Activated CD4-positive, alpha-beta T cell treated with anti-CD3 and anti-CD28 coated beads for 36 hours (primary cell): ENCODE measurements around the gene HNRNPA0. TPM values are rescaled to one million over a fixed set of nuclear protein-coding genes. Genes with fewer than 3 reads are reported as not detected.
"Not testable (repeated sequence)": the region's sequence is repeated elsewhere in the genome, so short reads cannot be mapped to it uniquely, and the experiment has no call there.

Source experiments
- ATAC-seq: fragments of 200-7000 bp; cut with Tn5 transposase; one replicate; pipeline ENCODE4 v1.10.0; 2021; ENCODE audit warnings: mild to moderate bottlenecking, moderate library complexity
- CTCF ChIA-PET: fragments of 350-600 bp; sonication (Branson Sonifier 250); formaldehyde crosslinking; loops from one replicate; lab custom pipeline; 2021; ENCODE audit warnings: antibody characterized with exemption; lab: Charles Lee
- POLR2A ChIA-PET: fragments of 350-600 bp; sonication (Branson Sonifier 250); formaldehyde crosslinking; loops from one replicate; lab custom pipeline; 2021; ENCODE audit warnings: antibody characterized with exemption, inconsistent platforms; lab: Charles Lee
- DNase-seq: peaks from one replicate; pipeline ENCODE4 v3.0.0-alpha.2; 2020
- H3K27ac Mint-ChIP-seq: one replicate; pipeline ENCODE4 v1.8.0; 2021; ENCODE audit warnings: mixed read lengths
- H3K27me3 Mint-ChIP-seq: one replicate; pipeline ENCODE4 v1.8.0; 2021; ENCODE audit warnings: mixed read lengths
- H3K36me3 Mint-ChIP-seq: one replicate; pipeline ENCODE4 v1.8.0; 2021; ENCODE audit warnings: low read depth, mixed read lengths
- H3K4me1 Mint-ChIP-seq: one replicate; pipeline ENCODE4 v1.8.0; 2021; ENCODE audit warnings: mixed read lengths
- H3K4me3 Mint-ChIP-seq: one replicate; pipeline ENCODE4 v1.8.0; 2021; ENCODE audit warnings: mild to moderate bottlenecking, moderate library complexity, mixed read lengths
- H3K9me3 Mint-ChIP-seq: one replicate; pipeline ENCODE4 v1.8.0; 2021; ENCODE audit warnings: low read depth, mixed read lengths
- intact Hi-C, 2 experiments: fragments of 100-400 bp; cut with DNase I in 1 of 2; cut with micrococcal nuclease in 1 of 2; formaldehyde crosslinking; loops; one replicate each; pipeline versions ENCODE4 v1.14.2 to v1.15.1; 2022 to 2024; cut with DNase I, micrococcal nuclease
- total RNA-seq, 2 experiments: library from RNA; stranded (reverse); gene quantifications; one replicate each; pipeline ENCODE4 v1.2.3, GENCODE V29; 2021

Gene HNRNPA0
- total RNA-seq, 2 experiments from 2014 or later: 18.9 to 32.1 TPM

- ATAC-seq (no peak), DNase-seq (no peak)
- intact Hi-C loops: no loop called here
- no peaks in the 10 kb centered on the region for H3K27me3 Mint-ChIP-seq
- POLR2A ChIA-PET: no interaction called here
- H3K4me3 Mint-ChIP-seq: no peak overlapping the region
- no peaks in the 10 kb centered on the region for H3K4me1 Mint-ChIP-seq
- no peak overlapping the region for H3K27ac Mint-ChIP-seq
- H3K36me3 Mint-ChIP-seq: no peaks in the 10 kb centered on the region
- H3K9me3 Mint-ChIP-seq: no peaks in the 10 kb centered on the region
- CTCF ChIA-PET: interaction anchor here (0.7 kb wide), 1 partner anchor 327 kb away, joined by 3 read pairs; no protein-coding TSS in a partner anchor
These were observed 27.9 kb upstream of the HNRNPA0 start for GRCh38 chr5:137782055-137782454.

- no peaks in the 10 kb centered on the region for H3K9me3 Mint-ChIP-seq
- no peaks in the 10 kb centered on the region for H3K36me3 Mint-ChIP-seq
- no peaks in the 10 kb centered on the region for H3K27me3 Mint-ChIP-seq
- H3K27ac Mint-ChIP-seq: no peak overlapping the region
- DNase-seq: no peak
- H3K4me3 Mint-ChIP-seq: no peak overlapping the region
- ATAC-seq: no peak
- H3K4me1 Mint-ChIP-seq: no peaks in the 10 kb centered on the region
- CTCF ChIA-PET: interaction anchor here (0.6 to 3.1 kb wide), 48 partner anchors 9 to 428 kb away, joined by 3 to 31 read pairs (median 4); partner anchors contain the start of gene PKD2L2
- POLR2A ChIA-PET: no interaction called here
- intact Hi-C loops: loop anchor here (1.0 to 5.0 kb wide), 5 partner anchors 108 to 354 kb away; partner anchors contain the start of gene PKD2L2 (in 1 of the 2)
These were observed 24.8 kb upstream of the HNRNPA0 start for GRCh38 chr5:137778772-137779564.

DNA sequence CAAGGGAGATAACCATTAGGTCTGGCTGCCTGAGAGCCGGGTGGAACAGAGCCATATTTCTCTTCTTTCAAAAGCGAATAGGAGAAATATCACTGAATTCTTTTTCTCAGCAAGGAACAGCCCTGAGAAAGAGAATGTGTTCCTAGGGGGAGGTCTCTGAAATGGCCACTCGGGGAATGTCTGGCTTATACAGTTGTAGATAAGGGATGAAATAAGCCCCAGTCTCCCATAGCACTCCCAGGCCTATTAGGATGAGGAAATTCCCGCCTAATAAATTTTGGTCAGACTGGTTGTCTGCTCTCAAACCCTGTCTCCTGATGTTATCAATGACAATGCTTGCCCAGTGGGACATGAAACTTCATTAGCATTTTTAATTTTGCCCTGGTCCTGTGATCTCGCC is 13.8 kb upstream of the HNRNPA0 start:
- H3K4me1 Mint-ChIP-seq, H3K4me3 Mint-ChIP-seq, ATAC-seq, DNase-seq, H3K27me3 Mint-ChIP-seq, H3K27ac Mint-ChIP-seq, intact Hi-C loops, POLR2A ChIA-PET: not testable (repeated sequence)
- peaks cover 15% of the 10 kb centered on the region for H3K9me3 Mint-ChIP-seq
- peaks cover 15% of the 10 kb centered on the region for H3K36me3 Mint-ChIP-seq
- CTCF ChIA-PET: interaction anchor here (1.0 kb wide), 1 partner anchor 10 kb away, joined by 3 read pairs; no protein-coding TSS in a partner anchor

DNA sequence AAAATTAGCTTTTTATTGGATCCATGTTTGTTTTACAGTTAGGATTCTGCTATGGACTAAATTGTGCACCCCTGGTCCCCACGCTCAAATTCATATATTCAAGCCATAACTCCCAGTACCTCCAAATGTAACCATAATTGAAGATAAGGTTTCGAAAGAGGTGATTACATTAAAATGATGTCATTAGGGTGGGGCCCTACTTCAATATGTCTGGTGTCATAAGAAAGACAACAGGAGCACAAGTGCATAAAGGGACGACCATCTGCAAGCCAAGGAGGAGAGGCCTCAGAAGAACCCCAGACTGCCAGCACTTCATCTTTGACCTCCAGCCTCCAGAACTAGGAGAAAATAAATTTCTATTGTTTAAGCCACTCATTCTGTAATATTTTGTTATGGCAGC is 7.4 kb upstream of the HNRNPA0 start:
- Mint-ChIP-seq H3K4me1 (peaks cover 3% of the 10 kb centered on the region), H3K27me3 (no peaks in the 10 kb centered on the region), H3K27ac (no peak overlapping the region), H3K36me3 (peaks cover 2% of the 10 kb centered on the region), H3K4me3 (no peak overlapping the region), H3K9me3 (no peaks in the 10 kb centered on the region)
- CTCF ChIA-PET: interaction anchor here (0.9 to 1.0 kb wide), 3 partner anchors 17 to 20 kb away, joined by 3 read pairs; no protein-coding TSS in a partner anchor
- no peak for DNase-seq
- intact Hi-C loops: no loop called here
- no peak for ATAC-seq
- POLR2A ChIA-PET: no interaction called here

DNA sequence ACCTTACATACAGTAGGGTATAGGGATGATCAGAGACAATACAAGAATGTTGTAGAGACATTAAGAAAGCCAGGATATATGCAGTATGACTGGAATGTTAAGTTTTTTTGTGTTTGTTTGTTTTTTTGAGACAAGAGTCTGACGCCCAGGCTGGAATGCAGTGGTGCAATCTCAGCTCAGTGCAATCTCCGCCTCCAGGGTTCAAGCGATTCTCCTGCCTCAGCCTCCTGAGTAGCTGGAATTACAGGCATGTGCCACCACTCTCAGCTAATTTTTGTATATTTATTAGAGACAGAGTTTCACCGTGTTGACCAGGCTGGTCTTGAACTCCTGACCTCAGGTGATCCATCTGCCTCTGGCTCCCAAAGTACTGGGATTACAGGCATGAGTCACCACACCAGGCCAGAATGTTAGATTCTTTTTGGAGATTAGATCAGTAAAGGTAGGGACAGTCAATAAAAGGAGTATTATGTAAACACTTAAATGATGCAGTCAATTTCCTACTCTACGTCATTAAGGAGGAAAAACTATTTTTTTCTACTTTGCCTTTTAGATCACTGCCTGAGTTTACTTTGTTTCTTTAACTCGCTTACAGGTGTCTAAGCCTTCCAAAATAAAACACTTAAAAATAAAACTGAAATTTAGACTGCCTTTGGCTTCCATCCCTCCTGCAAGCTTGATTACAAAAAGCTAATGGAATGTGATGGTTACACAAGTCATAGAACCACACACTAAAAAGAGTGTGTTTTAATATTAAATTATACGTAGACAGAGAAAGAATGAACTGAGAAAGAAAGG is 6.8 kb upstream of the HNRNPA0 start:
- Mint-ChIP-seq H3K36me3 (peaks cover 2% of the 10 kb centered on the region), H3K4me3 (no peak overlapping the region), H3K27ac (no peak overlapping the region), H3K9me3 (no peaks in the 10 kb centered on the region), H3K4me1 (peaks cover 3% of the 10 kb centered on the region), H3K27me3 (no peaks in the 10 kb centered on the region)
- ATAC-seq: no peak
- ChIA-PET POLR2A (no interaction called here), CTCF (interaction anchor here (0.5 to 1.1 kb wide), 8 partner anchors 10 to 656 kb away, joined by 3 to 4 read pairs (median 3); no protein-coding TSS in a partner anchor)
- DNase-seq: no peak
- intact Hi-C loops: no loop called here

GRCh38 chr5:137760294-137760693 is 6.1 kb upstream of the HNRNPA0 start:
- Mint-ChIP-seq H3K27ac (no peak overlapping the region), H3K9me3 (no peaks in the 10 kb centered on the region), H3K4me3 (no peak overlapping the region), H3K36me3 (peaks cover 2% of the 10 kb centered on the region), H3K4me1 (peaks cover 7% of the 10 kb centered on the region), H3K27me3 (no peaks in the 10 kb centered on the region)
- CTCF ChIA-PET: interaction anchor here (0.5 to 1.1 kb wide), 7 partner anchors 9 to 656 kb away, joined by 3 to 4 read pairs (median 4); no protein-coding TSS in a partner anchor
- POLR2A ChIA-PET: no interaction called here
- intact Hi-C loops: no loop called here
- DNase-seq (no peak), ATAC-seq (no peak)

- Mint-ChIP-seq H3K4me3 (no peak overlapping the region), H3K4me1 (peaks cover 11% of the 10 kb centered on the region), H3K27me3 (no peaks in the 10 kb centered on the region), H3K36me3 (peaks cover 2% of the 10 kb centered on the region), H3K9me3 (no peaks in the 10 kb centered on the region), H3K27ac (no peak overlapping the region)
- ATAC-seq (no peak), DNase-seq (no peak)
- intact Hi-C loops: loop anchor here in 1 of 2 experiments (10.0 kb wide), 1 partner anchor 576 kb away; the partner anchor contains the start of genes CDC25C and FAM53C
- POLR2A ChIA-PET: no interaction called here
- CTCF ChIA-PET: no interaction called here
These were observed 4.6 kb upstream of the HNRNPA0 start for GRCh38 chr5:137758715-137759306.

DNA sequence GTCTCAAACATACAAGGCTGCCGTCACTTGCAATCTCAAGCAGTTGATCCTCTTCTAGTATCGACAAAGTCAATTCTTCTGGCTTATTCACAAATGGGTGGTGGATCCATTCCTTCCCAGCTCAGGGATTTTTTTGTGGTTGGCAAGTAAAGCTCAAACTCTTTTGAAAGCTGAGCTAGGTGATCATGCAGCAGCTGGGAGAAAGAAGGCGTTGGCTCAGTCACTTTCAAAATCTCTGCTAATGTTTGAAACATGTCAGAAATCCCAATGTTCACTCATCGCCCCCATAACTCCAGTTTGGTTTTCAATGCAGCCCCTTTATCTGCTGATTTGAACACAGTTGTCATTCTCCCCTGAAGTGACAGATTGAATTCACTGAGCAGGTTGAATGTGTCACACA is 4.0 kb upstream of the HNRNPA0 start:
- Mint-ChIP-seq H3K27ac (no peak overlapping the region), H3K36me3 (peaks cover 7% of the 10 kb centered on the region), H3K27me3 (no peaks in the 10 kb centered on the region), H3K4me3 (no peak overlapping the region), H3K9me3 (no peaks in the 10 kb centered on the region), H3K4me1 (peaks cover 11% of the 10 kb centered on the region)
- DNase-seq (no peak), ATAC-seq (no peak)
- POLR2A ChIA-PET: no interaction called here
- intact Hi-C loops: loop anchor here in 1 of 2 experiments (10.0 kb wide), 1 partner anchor 577 kb away; the partner anchor contains the start of genes CDC25C and FAM53C
- CTCF ChIA-PET: interaction anchor here (1.2 kb wide), 1 partner anchor 131 kb away, joined by 4 read pairs; the partner anchor contains the start of gene PKD2L2

- Mint-ChIP-seq H3K9me3 (no peaks in the 10 kb centered on the region), H3K27ac (no peak overlapping the region), H3K4me3 (no peak overlapping the region), H3K27me3 (no peaks in the 10 kb centered on the region), H3K36me3 (peaks cover 12% of the 10 kb centered on the region), H3K4me1 (peaks cover 11% of the 10 kb centered on the region)
- intact Hi-C loops: loop anchor here in 1 of 2 experiments (10.0 kb wide), 1 partner anchor 577 kb away; the partner anchor contains the start of genes CDC25C and FAM53C
- ChIA-PET POLR2A (no interaction called here), CTCF (interaction anchor here (1.2 kb wide), 1 partner anchor 131 kb away, joined by 4 read pairs; the partner anchor contains the start of gene PKD2L2)
- DNase-seq: no peak
- no peak for ATAC-seq
These were observed 3.5 kb upstream of the HNRNPA0 start for GRCh38 chr5:137757634-137758033.

DNA sequence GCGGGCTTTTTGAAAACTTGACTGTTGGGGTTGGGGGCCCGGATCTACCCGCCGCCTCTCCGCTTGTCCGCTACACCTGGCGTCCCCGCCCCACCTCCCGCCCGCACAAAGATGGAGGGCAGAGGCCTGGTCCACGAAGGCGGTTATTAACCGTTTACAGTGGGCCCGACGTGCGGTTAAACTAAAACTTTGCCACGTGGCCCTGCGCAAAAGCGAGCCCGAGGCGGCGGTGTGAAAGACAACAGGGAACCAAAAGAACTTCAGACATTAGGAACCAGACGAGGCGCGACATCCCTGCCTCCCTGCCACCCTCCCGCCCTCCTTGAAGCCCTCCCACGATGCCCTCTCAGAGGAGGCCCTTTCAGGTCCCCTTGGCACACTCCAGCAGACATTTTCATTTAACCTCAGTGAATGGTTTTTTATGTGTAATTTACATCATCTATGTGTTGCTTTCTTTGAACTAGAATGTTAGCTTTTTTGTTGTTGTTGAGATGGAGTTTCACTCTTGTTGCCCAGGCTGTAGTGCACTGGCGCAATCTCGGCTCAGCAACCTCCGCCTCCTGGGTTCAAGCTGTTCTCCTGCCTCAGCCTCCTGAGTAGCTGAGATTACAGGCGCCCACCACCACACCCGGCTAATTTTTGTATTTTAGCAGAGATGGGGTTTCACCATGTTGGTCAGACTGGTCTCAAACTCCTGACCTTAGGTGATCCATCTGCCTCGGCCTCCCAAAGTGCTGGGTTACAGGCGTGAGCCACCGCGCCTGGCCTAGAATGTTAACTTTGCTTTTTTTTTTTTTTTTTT is 999 bp upstream of the HNRNPA0 start:
- CTCF ChIA-PET: interaction anchor here (0.6 to 1.2 kb wide), 4 partner anchors 18 to 820 kb away, joined by 3 to 6 read pairs (median 3); partner anchors contain the start of gene HSPA9
- DNase-seq: no peak
- no peaks in the 10 kb centered on the region for H3K27me3 Mint-ChIP-seq
- H3K36me3 Mint-ChIP-seq: peaks cover 35% of the 10 kb centered on the region
- H3K27ac Mint-ChIP-seq: peak overlapping the region; percentile 97
- peak; percentile 1 for ATAC-seq
- H3K4me1 Mint-ChIP-seq: peaks cover 24% of the 10 kb centered on the region
- H3K9me3 Mint-ChIP-seq: no peaks in the 10 kb centered on the region
- POLR2A ChIA-PET: interaction anchor here (0.6 to 1.0 kb wide), 2 partner anchors 21 to 95 kb away, joined by 3 to 4 read pairs; no protein-coding TSS in a partner anchor
- intact Hi-C loops: loop anchor here (1.0 to 10.0 kb wide), 13 partner anchors 18 to 1537 kb away; partner anchors contain the start of genes BRD8 (in 1 of the 2), CDC23 (in 1 of the 2), CDC25C (in 1 of the 2) and FAM13B (in 1 of the 2)
- peak overlapping the region; percentile 77 for H3K4me3 Mint-ChIP-seq
